Mucosa of rectum (tissue), 2 donors: Measurements from ENCODE around the gene CD28.

Experiments
- H3K27ac ChIP-seq, 2 donors: one replicate each; pipeline ENCODE4 v1.7.0; 2013; ENCODE audit warnings: inconsistent platforms in 2 of 2, low read depth in 2 of 2, low read length in 2 of 2
- H3K27me3 ChIP-seq, 2 donors: one replicate each; pipeline ENCODE4 v1.7.0; 2013; ENCODE audit warnings: low read length in 2 of 2; ENCODE audit not compliant: control insufficient read depth in 2 of 2, insufficient read depth in 2 of 2
- H3K36me3 ChIP-seq, 2 donors: one replicate each; pipeline ENCODE4 v1.7.0; 2013; ENCODE audit warnings: low read length in 2 of 2; ENCODE audit not compliant: control insufficient read depth in 2 of 2, insufficient read depth in 2 of 2
- H3K4me1 ChIP-seq, 2 donors: one replicate each; pipeline ENCODE4 v1.7.0; 2013; ENCODE audit warnings: low read length in 2 of 2, mild to moderate bottlenecking in 1 of 2; ENCODE audit not compliant: control insufficient read depth in 2 of 2, insufficient read depth in 2 of 2
- H3K4me3 ChIP-seq, 2 donors: one replicate each; pipeline ENCODE4 v1.7.0; 2013; ENCODE audit warnings: low read length in 2 of 2
- H3K9ac ChIP-seq, 2 donors: one replicate each; pipeline ENCODE4 v1.7.0; 2013; ENCODE audit warnings: low read length in 2 of 2, low read depth in 1 of 2, mild to moderate bottlenecking in 1 of 2
- H3K9me3 ChIP-seq, 2 donors: one replicate each; pipeline ENCODE4 v1.7.0; 2013; ENCODE audit warnings: low read length in 2 of 2; ENCODE audit not compliant: control insufficient read depth in 2 of 2
- donor health status: healthy.
- donor health status: Normal muscosa, but diverticular disease.

CD28 gene

DNA sequence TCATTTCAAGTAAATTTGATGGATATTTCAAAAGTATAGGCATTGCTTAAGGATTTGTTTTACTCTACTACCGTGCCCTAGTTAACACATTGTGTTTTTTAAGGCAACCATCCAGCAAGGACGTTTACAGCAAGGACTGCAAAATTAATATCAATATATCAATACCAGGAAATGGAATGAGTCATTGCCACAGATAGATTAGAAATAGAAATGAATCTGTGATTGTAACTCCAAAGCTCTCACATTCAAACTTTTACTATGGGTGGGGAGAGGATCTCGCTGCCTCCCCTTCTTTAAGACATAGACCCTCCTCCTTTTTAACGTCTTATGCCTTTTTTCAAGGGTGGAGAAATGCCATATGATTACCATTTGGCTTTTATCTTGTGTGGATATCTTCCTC is 3.8 kb downstream of the CD28 start:
- Histone ChIP-seq H3K9ac (peak overlapping the region in 1 of 2 donors; percentile 14), H3K4me3 (peak overlapping the region in 1 of 2 donors; percentile 22), H3K36me3 (no peaks in the 10 kb centered on the region), H3K27ac (no peak overlapping the region), H3K27me3 (no peaks in the 10 kb centered on the region), H3K4me1 (no peaks in the 10 kb centered on the region), H3K9me3 (no peaks in the 10 kb centered on the region)

DNA sequence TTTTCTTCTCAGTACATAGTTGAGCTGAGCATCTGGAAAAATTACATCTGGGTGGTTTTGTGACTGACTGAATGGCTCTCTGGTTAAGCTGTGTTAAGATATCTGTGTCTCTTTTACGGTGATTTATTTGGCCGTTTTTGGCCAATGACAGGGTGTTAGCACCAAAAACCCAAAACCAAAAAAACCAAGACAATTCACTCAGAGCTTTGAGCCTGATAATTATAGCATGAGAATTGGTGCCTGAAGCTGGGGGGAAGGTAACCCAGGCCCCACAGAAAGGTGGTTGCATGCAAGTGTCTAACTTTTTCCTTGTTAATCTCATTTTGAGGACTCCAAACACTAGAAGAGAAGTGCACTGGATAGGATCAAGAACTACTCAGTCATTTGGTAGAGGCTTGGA is 4.5 kb downstream of the CD28 start:
- Histone ChIP-seq H3K4me1 (no peaks in the 10 kb centered on the region), H3K27me3 (no peaks in the 10 kb centered on the region), H3K4me3 (no peak overlapping the region), H3K9ac (no peak overlapping the region), H3K27ac (no peak overlapping the region), H3K36me3 (no peaks in the 10 kb centered on the region), H3K9me3 (no peaks in the 10 kb centered on the region)

DNA sequence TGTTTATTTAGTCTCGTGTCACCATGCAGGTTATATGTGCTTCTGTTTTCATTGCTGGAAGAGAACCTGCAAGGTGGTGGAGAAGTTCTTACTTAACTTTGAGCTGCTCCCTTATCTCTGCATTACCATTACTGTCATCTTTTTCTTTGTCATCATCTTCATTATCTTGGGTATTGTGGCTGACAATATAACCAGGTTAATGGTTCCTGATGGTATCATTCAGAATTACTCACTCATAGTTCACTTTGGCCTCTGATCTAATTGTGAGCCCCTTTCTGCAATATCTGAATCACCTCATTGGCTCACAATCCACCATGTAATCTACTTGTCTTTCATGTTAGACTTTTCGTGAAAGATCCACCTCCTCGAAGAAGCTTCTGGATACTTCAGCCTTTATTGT is 5.0 kb downstream of the CD28 start:
- no peak overlapping the region for H3K27ac ChIP-seq

DNA sequence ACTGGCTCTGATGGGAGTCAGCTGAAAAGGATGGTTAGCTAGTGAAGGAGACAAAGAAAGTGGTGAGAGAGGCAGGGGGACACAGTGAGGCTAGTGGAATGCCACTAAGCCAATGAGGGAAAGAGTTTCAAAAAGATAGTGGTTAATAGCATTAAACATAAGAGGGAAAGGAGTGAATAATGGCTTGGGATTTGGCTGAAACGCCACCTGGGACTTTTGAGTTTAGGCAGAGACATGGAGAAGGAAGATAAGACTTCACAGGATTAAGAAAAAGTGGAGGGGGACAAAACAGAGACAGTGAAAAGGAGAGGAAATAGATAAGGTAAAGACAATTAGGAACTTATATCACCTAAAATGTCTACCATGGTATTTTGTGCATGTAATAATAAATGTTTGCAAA is 6.9 kb downstream of the CD28 start:
- H3K4me1 ChIP-seq, result no peaks in the 10 kb centered on the region
- H3K9me3 ChIP-seq, result no peaks in the 10 kb centered on the region
- H3K4me3 ChIP-seq, result no peak overlapping the region
- H3K9ac ChIP-seq, result no peak overlapping the region
- H3K27ac ChIP-seq, result no peak overlapping the region
- no peaks in the 10 kb centered on the region for H3K36me3 ChIP-seq
- no peaks in the 10 kb centered on the region for H3K27me3 ChIP-seq

More for the DNA sequence above, 5.0 kb downstream of the CD28 start:
- Histone ChIP-seq H3K27me3 (no peaks in the 10 kb centered on the region), H3K36me3 (no peaks in the 10 kb centered on the region), H3K9ac (no peak overlapping the region), H3K4me3 (no peak overlapping the region), H3K9me3 (no peaks in the 10 kb centered on the region), H3K4me1 (no peaks in the 10 kb centered on the region)

DNA sequence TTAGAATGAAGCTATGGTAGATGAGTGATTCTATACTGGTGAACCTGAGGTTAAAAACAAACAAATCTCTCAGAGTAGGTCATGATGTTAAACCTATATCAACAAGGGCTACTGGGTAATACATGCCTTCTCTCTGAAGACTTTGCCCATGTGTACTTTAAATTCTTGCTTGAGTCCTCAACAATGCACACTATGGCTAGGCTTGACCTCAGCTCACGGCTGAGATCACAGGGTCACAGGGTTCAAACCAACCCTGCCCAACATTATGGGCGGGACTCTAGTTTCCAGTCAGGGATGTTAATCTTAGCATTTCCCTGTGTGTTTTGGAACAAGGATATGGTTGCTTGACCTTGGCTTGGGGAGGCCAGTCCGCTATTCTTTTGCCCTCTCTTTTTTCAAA is 7.7 kb downstream of the CD28 start:
- Histone ChIP-seq H3K4me3 (no peak overlapping the region), H3K9me3 (no peaks in the 10 kb centered on the region), H3K36me3 (no peaks in the 10 kb centered on the region), H3K27ac (no peak overlapping the region), H3K4me1 (no peaks in the 10 kb centered on the region), H3K9ac (no peak overlapping the region), H3K27me3 (no peaks in the 10 kb centered on the region)

DNA sequence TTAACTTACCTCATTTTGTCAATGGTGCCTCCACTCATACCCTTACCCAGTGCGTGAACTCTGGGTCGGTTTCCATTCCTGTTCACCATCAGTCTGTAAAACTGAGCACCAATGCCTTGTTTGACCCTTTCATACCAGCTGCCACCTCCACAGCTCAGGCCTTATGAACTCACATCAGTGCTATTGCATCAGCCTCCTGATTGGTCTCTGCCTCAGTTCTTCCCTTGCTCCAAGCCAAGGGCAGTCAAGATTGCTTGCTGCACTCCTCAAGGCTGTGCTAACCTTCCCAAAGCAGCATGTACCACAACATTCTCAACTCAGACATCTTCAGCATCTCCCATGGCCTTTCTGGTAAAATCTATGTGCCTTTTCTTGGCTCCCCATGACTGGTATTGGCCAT is 9.3 kb downstream of the CD28 start:
- Histone ChIP-seq H3K27me3 (no peaks in the 10 kb centered on the region), H3K9ac (no peak overlapping the region), H3K9me3 (no peaks in the 10 kb centered on the region), H3K4me1 (no peaks in the 10 kb centered on the region), H3K27ac (no peak overlapping the region), H3K4me3 (no peak overlapping the region), H3K36me3 (no peaks in the 10 kb centered on the region)

DNA sequence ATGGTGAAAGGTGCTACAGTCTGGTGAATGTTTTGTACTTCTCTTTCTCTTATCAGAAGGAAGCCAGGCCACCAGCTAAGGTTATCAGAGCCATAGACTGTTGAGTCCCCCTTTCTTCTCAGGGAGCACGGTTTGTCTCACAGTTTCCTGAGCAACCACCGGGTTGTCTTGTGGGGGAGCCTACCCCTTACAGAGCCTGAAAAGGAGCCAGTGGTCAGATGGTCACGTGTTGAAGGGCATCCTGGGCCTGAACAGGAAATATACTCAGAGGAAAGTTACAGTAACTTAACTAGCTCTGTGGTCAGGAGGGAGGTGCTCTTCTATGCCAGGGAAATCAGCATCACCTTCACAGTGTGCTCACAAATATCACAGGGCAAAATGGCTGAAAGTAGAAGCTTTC is 11.6 kb downstream of the CD28 start:
- H3K9me3 ChIP-seq, result no peaks in the 10 kb centered on the region
- peaks cover 0 to 3% of the 10 kb centered on the region in 2 donors for H3K27me3 ChIP-seq
- H3K4me3 ChIP-seq, result no peak overlapping the region
- H3K27ac ChIP-seq, result peak overlapping the region in 1 of 2 donors; percentile 27
- H3K9ac ChIP-seq, result no peak overlapping the region
- H3K4me1 ChIP-seq, result no peaks in the 10 kb centered on the region
- no peaks in the 10 kb centered on the region for H3K36me3 ChIP-seq

DNA sequence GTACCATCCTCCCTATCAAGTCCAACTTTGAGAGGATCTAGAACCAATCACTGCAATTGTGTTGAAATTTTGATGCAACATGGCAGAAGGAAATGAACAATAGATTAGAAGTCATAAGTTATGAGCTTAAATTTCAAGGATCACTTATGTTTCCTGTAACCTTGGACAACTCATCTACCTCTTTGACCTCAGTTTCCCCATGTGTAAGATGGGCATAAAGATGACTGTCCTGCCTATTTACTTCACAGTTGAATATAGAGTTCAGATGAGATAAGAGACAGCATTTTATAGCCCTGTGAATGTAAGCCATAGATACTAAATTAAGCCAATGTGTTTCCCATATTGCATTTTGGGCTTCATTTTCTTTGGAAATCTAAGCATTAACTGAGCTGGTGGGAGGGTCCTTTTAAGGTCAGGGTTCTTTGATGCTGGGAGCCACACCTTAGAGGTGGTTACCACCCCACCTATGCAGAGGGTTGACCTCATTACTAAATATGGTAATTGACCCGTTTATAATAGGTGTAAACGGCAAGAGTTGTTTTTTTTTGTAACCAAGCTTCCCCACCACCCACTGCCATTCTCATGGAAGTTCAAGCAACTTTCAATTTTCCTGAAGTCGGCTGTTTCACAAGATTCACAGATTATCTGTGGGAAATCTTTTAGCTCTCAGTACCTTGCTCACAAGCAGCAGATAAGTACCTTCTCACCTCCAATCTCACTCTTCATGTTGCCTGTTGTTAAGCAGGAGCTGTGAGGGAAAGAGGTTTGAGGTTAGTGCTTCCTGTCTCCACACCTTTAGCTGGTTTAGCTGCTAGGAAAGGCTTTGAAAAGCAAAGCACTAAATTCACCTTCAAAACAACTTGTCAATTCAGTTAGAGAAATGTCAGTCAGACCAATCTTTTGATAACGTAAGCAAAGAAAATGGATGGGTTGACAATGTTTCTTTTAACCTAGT is 13.3 kb downstream of the CD28 start:
- Histone ChIP-seq H3K9ac (no peak overlapping the region), H3K9me3 (no peaks in the 10 kb centered on the region), H3K4me3 (peak overlapping the region in 1 of 2 donors; percentile 10), H3K27ac (peak overlapping the region in 1 of 2 donors; percentile 29), H3K4me1 (no peaks in the 10 kb centered on the region), H3K36me3 (no peaks in the 10 kb centered on the region), H3K27me3 (peaks cover 0 to 3% of the 10 kb centered on the region in 2 donors)

DNA sequence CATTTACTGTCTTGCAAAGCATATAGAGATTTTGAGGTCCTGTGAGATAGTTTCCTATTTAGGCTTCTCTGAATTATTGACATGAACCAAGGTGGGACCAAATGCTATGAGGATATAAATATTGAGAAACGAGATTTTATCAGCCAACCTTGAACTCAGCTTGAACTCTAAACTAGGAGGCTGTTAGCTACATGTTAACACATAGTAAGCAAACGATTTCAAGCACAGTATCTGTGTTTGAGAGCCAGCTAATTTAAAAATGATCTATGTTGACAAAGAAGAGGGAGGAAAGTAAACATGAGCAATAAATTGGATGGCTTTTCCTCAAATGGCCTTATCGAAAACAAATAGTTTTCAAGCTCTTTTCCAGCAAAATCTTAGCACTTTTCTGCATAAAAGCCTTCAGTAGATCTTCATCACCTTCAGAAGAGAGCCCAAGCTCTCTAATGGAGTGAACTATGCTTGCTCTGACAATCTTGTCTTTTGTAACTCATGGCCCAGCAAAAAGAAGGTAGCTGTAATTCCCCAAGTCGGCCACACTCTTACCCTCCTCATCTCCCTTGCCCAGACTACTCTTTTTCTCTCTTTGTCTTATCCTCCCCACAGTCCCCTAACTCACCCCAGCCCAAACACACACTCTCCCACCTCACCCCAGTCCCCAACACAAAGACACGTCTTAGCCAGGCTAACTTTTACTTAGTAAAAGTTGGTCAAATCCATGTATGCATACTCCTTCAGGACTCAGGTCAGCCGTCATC is 14.7 kb downstream of the CD28 start:
- H3K36me3 ChIP-seq, result no peaks in the 10 kb centered on the region
- peak overlapping the region in 1 of 2 donors; percentile 9 for H3K27ac ChIP-seq

DNA sequence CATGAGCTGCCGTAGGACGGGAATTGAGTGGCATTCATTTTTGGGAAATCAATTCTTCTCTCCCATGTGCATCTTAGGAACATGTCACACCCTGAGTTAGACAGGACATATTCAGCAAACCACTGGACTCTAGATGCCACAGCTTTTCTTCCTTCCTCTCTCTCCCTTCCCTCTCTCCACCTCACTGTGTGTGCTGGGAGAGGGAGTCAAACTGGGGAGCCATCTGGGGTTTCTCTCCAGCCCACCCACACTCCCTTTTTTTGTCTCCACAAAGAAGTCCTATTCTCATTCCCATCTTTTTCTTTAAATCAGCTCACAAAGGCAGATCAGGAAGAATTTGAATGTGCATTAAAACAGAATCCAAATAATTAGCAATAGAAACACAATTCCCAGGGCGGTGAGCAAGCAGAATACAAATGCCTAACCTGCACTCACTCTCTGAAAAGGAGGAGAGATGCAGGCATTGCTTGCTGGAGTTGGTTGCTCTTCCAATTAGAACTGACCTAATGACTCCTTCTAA is 15.4 kb downstream of the CD28 start:
- no peaks in the 10 kb centered on the region for H3K4me1 ChIP-seq
- no peaks in the 10 kb centered on the region for H3K36me3 ChIP-seq
- no peaks in the 10 kb centered on the region for H3K9me3 ChIP-seq
- H3K4me3 ChIP-seq, result no peak overlapping the region
- H3K27me3 ChIP-seq, result peaks cover 0 to 3% of the 10 kb centered on the region in 2 donors
- no peak overlapping the region for H3K9ac ChIP-seq
- no peak overlapping the region for H3K27ac ChIP-seq

More for the DNA sequence above, 14.7 kb downstream of the CD28 start:
- H3K4me1 ChIP-seq, result no peaks in the 10 kb centered on the region
- peaks cover 0 to 3% of the 10 kb centered on the region in 2 donors for H3K27me3 ChIP-seq
- no peak overlapping the region for H3K9ac ChIP-seq
- no peak overlapping the region for H3K4me3 ChIP-seq
- H3K9me3 ChIP-seq, result no peaks in the 10 kb centered on the region
